Activated CD8-positive, alpha-beta memory T cell treated with anti-CD3 and anti-CD28 coated beads, Interleukin-2, amount 50 U/mL, for 24 hours (primary cell): ENCODE measurements around the gene PLCB1.
"Not testable (repeated sequence)": the region's sequence is repeated elsewhere in the genome, so short reads cannot be mapped to it uniquely, and the experiment has no call there.

ENCODE experiments used
- DNase-seq: peaks from one replicate; pipeline ENCODE4 v3.0.0-alpha.2; 2020; ENCODE audit errors: extremely low read depth

PLCB1 gene

DNA sequence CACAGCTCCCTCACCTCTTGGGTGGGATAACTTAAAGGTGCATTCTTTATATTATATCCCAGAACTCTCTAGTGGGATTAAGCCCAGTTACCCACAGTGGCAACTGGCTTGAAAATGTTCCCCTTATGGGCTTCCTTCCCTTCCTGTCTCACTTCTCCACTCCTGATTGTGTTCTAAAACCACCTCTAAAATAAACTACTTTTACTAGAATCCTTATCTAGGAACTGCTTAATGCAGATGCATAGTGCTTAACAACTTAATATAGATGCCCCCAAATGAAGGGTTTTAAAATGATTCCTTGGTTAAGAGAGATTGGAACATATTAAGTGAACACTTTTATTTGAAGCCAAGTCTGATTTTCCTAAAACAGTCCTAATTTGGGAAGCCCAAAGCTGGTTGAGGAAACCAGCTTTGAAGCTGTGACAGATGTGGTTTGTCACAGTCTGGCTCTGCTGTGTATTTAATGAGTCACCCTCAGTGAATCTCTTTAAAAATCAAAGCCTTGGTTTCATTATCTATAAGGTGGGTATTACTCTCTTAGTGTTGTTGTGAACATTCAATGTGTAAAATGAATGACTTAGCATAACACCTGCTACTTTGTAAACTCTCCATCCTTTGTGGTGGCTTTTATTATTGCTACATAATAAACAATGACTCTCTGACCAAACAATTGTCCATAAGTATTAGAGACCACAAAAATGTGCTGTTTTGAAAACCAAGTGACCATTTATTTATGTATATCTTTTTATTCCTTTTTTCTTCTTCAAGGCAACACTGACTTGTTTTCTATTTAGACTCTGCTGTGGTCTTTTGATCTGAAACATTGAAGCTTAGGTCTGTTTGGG is 24.4 kb downstream of the PLCB1 start:
- DNase-seq = no peak

GRCh38 chr20:8159217-8159616 is 27.2 kb downstream of the PLCB1 start:
- DNase-seq = not testable (repeated sequence)

GRCh38 chr20:8161264-8162071 is 29.4 kb downstream of the PLCB1 start:
- DNase-seq = no peak

- no peak for DNase-seq
Observed at GRCh38 chr20:8162610-8163009, 30.5 kb downstream of the PLCB1 start.

DNA sequence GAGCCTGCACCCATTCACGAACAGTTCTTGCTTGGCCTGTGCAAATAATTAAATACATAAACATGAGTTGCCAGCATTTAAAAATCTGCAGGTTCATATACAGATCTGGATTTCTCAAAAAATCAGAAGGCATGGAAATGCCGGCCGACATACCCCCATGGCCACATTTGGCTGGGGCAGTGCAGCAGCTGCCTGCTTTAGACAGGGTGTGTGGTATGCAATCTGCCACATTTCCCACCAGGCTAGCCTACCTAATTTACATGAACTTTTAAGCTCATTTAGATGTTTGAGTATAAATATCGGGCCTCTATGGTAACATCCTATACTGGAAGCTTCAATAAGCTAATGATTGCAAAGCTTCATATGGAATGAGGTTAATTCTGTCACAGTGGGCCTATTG is 31.5 kb downstream of the PLCB1 start:
- DNase-seq = no peak

GRCh38 chr20:8166730-8167129 is 34.7 kb downstream of the PLCB1 start:
- no peak for DNase-seq

DNA sequence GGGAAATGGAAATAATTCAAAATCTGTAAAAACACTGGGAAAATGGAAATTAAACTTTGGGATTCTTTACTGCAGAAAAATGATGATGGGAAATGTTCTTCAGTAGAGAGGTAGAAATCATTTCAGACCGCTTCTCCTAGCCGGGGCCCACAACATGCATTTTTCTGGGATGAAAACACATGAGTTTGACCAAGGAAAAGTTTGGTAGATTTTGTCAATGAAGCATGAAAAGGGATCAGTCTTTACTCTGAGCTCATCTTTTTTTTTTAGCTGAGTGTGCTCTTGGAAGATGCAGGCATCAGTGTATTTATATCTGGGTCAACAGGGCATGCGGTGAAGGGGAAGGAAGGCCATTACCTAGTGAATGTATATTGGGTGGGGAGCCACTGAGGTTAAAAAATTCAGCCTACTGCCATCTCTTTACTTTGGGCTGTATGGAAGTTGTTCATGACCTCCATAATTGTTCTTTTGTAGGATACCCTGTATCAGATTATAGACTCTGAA is 36.8 kb downstream of the PLCB1 start:
- no peak for DNase-seq

GRCh38 chr20:8170921-8171320 is 38.9 kb downstream of the PLCB1 start:
- no peak for DNase-seq

DNA sequence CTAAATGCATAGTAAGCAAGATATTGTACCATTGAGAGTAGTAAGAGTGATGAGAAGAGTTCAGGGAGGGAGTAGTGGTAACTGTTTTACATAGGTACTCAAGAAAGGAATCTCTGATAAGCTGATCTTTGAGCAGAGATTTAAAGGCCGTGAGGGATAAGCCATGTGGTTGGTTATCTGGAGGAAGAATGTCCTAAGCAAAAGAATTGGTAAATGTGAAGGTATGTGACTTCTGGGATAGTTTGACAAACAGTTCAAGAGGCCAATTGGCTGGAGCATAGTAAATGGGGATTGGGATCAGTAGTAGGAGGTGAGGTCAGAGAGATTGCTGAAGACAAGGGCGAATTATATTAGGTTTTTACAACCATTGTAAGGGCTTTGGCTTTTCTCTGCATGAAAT is 40.1 kb downstream of the PLCB1 start:
- DNase-seq = no peak

GRCh38 chr20:8175741-8176675 is 43.9 kb downstream of the PLCB1 start:
- no peak for DNase-seq

DNA sequence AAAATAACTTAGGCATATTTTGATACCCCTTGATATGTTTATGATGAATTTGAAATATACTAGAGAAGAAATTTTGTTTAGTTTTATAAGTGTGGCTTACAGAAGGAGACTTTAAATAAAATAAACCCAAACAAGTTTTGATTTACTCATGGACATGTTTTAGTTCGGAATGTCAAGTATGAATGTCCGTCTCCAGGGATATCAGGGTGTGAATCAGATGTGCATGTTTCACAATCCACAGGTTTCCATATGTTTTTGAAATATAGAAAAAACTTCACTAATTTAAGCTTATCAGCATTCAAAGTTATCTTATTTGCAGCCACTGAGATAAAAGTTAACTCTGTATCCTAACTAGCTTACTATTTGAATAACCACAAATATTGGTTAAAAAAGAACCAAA is 51.5 kb downstream of the PLCB1 start:
- DNase-seq = no peak

- DNase-seq = no peak
Observed at GRCh38 chr20:8187740-8188139, 55.7 kb downstream of the PLCB1 start.

DNA sequence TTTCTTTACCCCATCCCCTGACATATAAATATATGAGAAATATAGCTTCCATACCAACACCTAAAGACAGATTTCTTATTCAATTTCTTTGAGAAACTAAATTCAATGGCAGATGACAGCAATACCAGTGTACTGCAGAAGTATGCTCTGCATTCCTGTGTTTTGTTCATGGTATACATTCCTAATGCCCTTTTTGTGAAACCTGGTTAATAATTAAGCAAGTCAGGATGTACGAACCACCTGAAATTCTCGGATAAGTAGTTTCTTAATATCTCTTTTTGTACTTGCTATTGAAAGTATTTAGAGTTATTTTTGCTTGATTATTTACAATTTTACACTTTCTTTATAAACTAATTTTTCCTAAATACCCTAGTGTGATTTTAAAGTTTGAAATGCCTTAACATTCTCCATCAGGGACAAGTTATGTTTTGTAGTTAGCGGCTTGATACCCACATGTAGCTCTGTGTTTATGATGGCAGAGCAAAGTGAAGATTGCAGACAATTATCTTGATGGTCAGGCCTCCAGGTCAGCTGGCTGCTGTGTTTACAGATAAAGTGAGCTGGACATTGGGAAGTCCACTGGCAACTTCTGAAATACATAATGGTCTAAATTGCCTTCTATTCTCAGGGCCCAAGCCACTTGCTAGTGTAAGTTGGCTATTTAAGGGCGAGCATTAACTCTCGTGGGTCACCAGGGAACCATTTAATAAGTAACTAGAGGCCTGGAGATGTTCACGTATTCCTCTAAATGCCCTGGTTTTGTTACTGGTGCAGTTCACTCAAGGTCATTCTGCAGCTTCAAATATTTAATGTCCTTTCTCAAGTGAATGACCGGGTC is 58.2 kb downstream of the PLCB1 start:
- DNase-seq = no peak

DNA sequence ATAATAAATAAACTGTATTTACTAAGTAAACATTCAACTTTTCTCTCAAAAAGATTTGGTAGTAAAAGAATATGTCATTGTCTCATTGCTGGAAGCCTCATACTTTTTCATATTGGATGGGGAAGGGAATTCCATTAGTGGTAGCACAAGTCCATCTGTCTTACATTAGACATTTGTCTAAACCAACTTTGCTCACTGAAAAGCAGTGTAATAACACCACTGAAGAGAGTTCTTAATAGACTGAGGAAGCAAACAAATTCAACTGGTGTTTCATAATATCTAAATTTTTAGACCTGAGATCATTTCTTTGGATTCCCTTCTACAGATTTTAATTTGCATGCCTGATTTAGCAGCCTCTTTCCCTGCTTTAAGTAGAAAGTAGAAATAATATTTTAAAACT is 62.7 kb downstream of the PLCB1 start:
- no peak for DNase-seq

DNA sequence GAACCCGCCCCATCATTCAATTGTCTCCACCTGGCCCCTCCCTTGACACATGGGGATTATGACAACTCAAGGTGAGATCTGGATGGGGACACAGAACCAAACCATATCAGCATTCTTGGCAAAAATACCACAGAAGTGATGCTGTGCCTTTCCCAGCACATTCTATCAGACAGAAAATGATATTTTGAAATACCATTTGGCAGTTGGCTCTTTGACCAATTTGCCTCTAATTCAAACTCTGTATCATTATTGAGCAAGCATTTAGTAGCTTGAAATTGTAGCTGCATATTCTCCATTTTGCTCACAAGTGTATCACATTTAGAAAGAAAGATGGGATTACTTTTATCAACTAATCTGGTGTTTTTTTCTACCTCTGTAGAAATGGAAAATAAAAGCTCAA is 64.0 kb downstream of the PLCB1 start:
- DNase-seq = no peak

DNA sequence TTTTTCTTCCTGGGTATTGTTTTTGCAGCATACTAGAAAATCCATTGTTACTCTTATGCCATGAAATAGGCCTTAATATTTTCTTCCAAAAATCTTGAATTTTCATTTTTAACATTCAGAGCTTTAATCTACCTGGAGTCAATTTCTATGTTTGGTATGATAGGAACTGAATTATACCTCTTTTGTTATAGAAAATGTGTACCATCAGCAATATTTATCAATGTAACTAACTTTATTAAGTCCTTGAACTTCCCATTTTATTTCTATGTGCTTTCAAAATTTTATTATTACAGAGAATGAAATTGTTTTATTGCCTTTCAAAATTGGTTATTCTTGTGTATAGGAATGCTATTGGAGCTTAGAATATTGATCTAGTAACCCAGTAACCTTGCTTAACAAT is 68.2 kb downstream of the PLCB1 start:
- no peak for DNase-seq

- DNase-seq = no peak
Observed at GRCh38 chr20:8203366-8203765, 71.3 kb downstream of the PLCB1 start.

- DNase-seq = no peak
Observed at GRCh38 chr20:8205996-8206395, 73.9 kb downstream of the PLCB1 start.

DNA sequence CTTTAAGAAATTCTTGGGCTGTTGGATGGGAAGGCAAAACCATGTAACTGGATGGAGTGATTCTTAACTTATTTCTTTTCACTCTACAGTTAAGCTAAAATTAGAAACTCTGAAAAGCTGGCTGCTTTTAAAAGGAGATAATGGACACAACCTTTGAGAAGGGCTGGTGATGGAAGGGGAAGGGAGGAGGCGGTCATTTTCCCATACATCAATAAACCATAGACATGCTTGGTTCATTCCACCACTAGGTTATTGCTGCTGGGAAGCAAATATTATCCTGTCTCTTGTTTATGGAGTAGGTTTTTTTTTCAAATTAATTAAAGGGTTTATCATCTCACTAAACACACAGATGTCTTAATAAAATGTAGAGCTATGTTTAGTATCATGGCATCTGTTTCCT is 76.2 kb downstream of the PLCB1 start:
- no peak for DNase-seq

DNA sequence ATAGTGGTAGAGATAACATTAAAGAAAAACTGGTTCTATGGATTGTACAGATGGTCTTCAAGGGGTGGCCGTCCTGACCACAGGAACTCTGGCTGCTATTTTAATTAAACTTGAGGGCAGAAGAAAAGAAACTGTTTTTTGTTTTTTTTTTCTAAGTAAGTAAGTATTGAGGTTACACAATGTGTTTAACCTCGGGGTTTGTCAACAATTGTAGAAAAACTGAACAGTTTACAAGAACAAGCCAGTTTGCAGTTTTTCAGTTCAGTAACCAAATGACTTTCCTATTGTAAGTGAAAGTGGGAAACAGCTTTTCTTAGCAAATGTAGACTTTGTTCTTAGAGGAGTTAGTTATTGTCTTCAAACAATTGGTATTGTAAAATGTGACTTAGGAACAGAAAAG is 77.0 kb downstream of the PLCB1 start:
- no peak for DNase-seq

DNA sequence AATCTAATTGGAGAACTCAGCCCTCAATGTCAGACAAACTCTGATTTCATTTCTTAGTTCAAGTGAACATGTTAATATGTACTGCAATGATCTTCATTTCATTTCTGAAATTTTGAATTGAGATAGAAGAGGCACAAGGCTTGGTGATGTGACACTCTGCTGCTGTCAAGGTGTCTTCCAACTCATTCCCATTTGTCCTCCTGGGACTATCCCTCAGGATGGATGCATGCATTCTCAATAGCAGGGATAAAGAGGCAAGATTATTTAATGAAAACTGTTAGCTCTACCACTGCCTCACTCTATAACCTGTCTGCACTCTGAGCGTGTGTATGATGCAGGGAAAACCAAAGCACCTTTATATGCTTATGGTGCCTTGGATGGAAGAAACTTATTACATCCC is 78.7 kb downstream of the PLCB1 start:
- DNase-seq = no peak
